ENCODE results near the gene SUN1. TPM values are rescaled to one million over a fixed set of nuclear protein-coding genes. Genes with fewer than 3 reads are reported as not detected.

The SUN1 gene
- total and polyA plus RNA-seq, 2 donors from 2014 or later, result 40.4 to 168 TPM

DNA sequence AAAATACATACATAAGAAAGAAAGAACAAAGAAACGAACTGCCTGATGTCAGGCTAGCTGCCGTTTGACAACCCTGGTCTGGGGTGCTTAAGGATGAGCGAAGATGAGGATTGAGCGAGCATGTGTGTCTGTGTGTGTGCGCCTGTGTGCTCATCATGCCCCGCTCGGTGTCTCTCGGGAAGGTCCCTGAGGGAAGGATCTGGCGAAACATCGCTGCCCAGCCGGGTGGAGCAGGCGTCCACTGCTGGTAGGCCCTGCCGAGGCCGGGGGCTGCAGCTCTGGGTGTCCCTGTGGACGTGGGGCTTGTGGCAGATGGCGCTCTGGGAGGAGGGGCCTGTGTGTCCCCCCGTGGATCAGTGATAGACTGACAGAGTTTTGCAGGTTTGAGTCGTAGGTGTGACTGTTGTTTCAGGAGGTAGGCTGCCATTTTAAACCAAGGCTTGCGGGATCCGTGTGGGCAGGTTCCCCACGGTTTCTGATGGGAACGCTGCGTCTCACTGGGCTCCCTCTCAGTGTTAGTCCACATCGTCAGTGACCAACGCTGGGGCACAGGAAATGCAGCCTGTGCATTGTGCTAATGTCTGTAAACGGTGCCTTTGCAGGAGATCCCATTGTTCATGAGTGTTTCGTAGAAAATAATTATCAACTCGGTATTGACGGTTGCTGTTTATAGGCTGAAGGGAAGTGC is 5.9 kb upstream of the SUN1 start:
- Histone ChIP-seq H3K4me1 (ENCODE audit: control insufficient read depth in 2 of 3, insufficient read depth in 2 of 3, low read depth in 1 of 3, low read length in 3 of 3) (peaks cover 0 to 38% (median 6%) of the 10 kb centered on the region in 3 donors), H3K27ac (ENCODE audit: low read depth in 2 of 2, low read length in 2 of 2) (peak overlapping the region in 1 of 2 donors; percentile 29), H3K9ac (ENCODE audit: low read length in 3 of 3) (no peak overlapping the region), H3K4me3 (ENCODE audit: low read length in 3 of 3) (no peak overlapping the region), H3K27me3 (ENCODE audit: control insufficient read depth, insufficient read depth, low read length) (no peaks in the 10 kb centered on the region), H3K9me3 (ENCODE audit: control insufficient read depth in 2 of 3, insufficient read depth in 1 of 3, low read length in 3 of 3) (no peaks in the 10 kb centered on the region), H3K36me3 (ENCODE audit: control insufficient read depth in 2 of 3, insufficient read depth in 3 of 3, low read length in 3 of 3) (no peaks in the 10 kb centered on the region)
- FAIRE-seq (no peak), DNase-seq (peak in 1 of 5 donors; percentile 72)
- TF ChIP-seq, protein P1, sequence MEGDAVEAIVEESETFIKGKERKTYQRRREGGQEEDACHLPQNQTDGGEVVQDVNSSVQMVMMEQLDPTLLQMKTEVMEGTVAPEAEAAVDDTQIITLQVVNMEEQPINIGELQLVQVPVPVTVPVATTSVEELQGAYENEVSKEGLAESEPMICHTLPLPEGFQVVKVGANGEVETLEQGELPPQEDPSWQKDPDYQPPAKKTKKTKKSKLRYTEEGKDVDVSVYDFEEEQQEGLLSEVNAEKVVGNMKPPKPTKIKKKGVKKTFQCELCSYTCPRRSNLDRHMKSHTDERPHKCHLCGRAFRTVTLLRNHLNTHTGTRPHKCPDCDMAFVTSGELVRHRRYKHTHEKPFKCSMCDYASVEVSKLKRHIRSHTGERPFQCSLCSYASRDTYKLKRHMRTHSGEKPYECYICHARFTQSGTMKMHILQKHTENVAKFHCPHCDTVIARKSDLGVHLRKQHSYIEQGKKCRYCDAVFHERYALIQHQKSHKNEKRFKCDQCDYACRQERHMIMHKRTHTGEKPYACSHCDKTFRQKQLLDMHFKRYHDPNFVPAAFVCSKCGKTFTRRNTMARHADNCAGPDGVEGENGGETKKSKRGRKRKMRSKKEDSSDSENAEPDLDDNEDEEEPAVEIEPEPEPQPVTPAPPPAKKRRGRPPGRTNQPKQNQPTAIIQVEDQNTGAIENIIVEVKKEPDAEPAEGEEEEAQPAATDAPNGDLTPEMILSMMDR (IDR thresholded peaks at IDR 0.05; ENCODE audit: borderline replicate concordance, extremely low read depth, insufficient read depth), result no peak
- intact Hi-C loops (cut with DNase I), result no loop called here

DNA sequence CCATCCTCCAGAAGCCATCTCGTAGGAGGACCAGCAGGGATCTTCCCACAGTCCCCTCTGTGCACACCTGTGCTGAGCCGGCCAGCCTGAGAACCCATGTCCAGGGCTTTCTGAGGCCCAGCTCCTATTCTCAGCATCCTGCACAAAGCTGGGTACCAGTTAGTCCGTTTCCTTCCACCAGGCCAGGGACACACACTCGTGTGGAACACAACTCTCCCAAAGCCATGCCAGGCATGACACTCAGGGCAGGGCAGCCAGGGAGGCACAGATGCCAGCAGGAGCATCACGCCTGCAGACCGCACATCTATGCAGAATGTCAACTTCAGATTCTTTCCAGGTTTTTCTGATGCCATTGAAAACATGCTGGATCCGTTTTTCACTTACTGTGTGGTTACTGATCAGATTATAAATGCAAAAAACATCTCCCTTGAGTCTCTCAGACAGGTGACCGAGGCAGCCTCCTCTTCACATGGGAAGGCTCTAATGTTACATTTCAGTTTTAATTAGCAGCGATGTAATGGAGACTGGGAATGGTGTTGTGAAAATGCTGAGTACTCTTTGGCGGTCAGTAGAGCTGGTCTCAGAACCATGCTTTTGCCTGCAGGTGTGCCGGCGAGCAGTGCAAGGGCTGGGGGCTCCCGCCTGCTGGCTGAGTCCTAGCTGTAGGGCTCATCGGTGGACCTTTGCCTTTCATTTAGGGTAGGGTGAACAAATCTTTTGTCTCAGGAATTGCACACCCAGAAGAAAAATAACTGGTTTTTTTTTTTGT is 3.3 kb upstream of the SUN1 start:
- H3K36me3 ChIP-seq (ENCODE audit: control insufficient read depth in 2 of 3, insufficient read depth in 3 of 3, low read length in 3 of 3), result no peaks in the 10 kb centered on the region
- TF ChIP-seq, protein P1 (IDR thresholded peaks at IDR 0.05; ENCODE audit: borderline replicate concordance, extremely low read depth, insufficient read depth), result no peak
- intact Hi-C loops (cut with DNase I), result no loop called here
- no peak overlapping the region for H3K4me3 ChIP-seq (ENCODE audit: low read length in 3 of 3)
- H3K9ac ChIP-seq (ENCODE audit: low read length in 3 of 3), result no peak overlapping the region
- H3K9me3 ChIP-seq (ENCODE audit: control insufficient read depth in 2 of 3, insufficient read depth in 1 of 3, low read length in 3 of 3), result no peaks in the 10 kb centered on the region
- FAIRE-seq (no peak), DNase-seq (peak in 1 of 5 donors; percentile 34)
- no peak overlapping the region for H3K27ac ChIP-seq (ENCODE audit: low read depth in 2 of 2, low read length in 2 of 2)
- peaks cover 0 to 28% (median 17%) of the 10 kb centered on the region in 3 donors for H3K4me1 ChIP-seq (ENCODE audit: control insufficient read depth in 2 of 3, insufficient read depth in 2 of 3, low read depth in 1 of 3, low read length in 3 of 3)
- H3K27me3 ChIP-seq (ENCODE audit: control insufficient read depth, insufficient read depth, low read length), result no peaks in the 10 kb centered on the region

DNA sequence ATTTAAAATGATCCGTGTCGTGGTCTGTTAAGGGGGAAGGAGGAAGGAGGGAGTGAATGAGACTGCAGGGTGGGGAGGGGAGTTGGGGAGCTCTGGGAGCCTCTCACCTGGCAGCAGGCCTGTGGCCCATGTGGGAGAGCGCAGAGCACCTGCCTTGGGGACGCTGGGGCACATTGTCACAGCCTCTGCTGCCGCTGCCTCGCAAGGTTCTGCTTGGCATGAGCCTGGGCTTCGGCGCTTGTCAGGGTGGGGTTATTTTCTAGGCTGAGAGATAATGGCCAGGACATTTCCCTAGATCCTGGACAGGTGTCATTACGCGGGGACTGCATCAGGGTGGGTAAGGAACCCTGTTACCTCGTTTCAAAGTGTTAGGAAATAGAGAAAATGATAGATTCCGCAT is 2.2 kb upstream of the SUN1 start:
- TF ChIP-seq, protein P1 (IDR thresholded peaks at IDR 0.05; ENCODE audit: borderline replicate concordance, extremely low read depth, insufficient read depth), result no peak
- Histone ChIP-seq H3K4me1 (ENCODE audit: control insufficient read depth in 2 of 3, insufficient read depth in 2 of 3, low read depth in 1 of 3, low read length in 3 of 3) (peaks cover 0 to 30% (median 15%) of the 10 kb centered on the region in 3 donors), H3K4me3 (ENCODE audit: low read length in 3 of 3) (no peak overlapping the region), H3K9me3 (ENCODE audit: control insufficient read depth in 2 of 3, insufficient read depth in 1 of 3, low read length in 3 of 3) (no peaks in the 10 kb centered on the region), H3K27me3 (ENCODE audit: control insufficient read depth, insufficient read depth, low read length) (no peaks in the 10 kb centered on the region), H3K27ac (ENCODE audit: low read depth in 2 of 2, low read length in 2 of 2) (peak overlapping the region in 1 of 2 donors; percentile 6), H3K9ac (ENCODE audit: low read length in 3 of 3) (no peak overlapping the region), H3K36me3 (ENCODE audit: control insufficient read depth in 2 of 3, insufficient read depth in 3 of 3, low read length in 3 of 3) (no peaks in the 10 kb centered on the region)
- DNase-seq (peak in 1 of 5 donors; percentile 62), FAIRE-seq (no peak)
- intact Hi-C loops (cut with DNase I), result no loop called here

Measured in kidney (tissue), 14 donors.